ENCODE measurements around the gene RPUSD2. TPM values are rescaled to one million over a fixed set of nuclear protein-coding genes. Genes with fewer than 3 reads are reported as not detected.

Gene RPUSD2
- total RNA-seq, 4 donors from 2014 or later = 4.3 to 11.4 (median 8.3) TPM

DNA sequence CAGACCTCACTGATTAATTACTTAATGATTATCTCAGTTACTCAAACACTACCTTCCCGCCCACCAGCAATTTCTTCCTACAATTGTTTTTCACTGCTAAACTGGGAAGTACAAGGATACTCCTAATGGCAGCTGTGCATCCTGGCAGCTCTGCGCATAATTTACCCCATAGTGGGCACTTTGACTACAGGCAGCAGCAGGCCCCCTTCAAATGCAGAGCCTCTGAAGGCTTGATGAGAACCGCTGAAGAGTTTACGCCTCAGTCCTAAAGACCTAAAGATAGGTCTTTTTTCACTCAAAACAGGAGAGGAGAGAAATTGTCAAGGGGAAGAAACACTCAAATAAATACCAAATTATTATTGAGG is 15.0 kb upstream of the RPUSD2 start:
- no peak for TF ChIP-seq POLR2A (IDR thresholded peaks at IDR 0.05)
- TF ChIP-seq, protein P1, sequence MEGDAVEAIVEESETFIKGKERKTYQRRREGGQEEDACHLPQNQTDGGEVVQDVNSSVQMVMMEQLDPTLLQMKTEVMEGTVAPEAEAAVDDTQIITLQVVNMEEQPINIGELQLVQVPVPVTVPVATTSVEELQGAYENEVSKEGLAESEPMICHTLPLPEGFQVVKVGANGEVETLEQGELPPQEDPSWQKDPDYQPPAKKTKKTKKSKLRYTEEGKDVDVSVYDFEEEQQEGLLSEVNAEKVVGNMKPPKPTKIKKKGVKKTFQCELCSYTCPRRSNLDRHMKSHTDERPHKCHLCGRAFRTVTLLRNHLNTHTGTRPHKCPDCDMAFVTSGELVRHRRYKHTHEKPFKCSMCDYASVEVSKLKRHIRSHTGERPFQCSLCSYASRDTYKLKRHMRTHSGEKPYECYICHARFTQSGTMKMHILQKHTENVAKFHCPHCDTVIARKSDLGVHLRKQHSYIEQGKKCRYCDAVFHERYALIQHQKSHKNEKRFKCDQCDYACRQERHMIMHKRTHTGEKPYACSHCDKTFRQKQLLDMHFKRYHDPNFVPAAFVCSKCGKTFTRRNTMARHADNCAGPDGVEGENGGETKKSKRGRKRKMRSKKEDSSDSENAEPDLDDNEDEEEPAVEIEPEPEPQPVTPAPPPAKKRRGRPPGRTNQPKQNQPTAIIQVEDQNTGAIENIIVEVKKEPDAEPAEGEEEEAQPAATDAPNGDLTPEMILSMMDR (IDR thresholded peaks at IDR 0.05) = no peak
- TF ChIP-seq EP300 (IDR thresholded peaks at IDR 0.05) = no peak
- DNase-seq (ENCODE audit: low spot score in 2 of 2) = no peak
- no peak overlapping the region for H3K27ac ChIP-seq
- peaks cover 0 to 10% (median 0%) of the 10 kb centered on the region in 4 donors for H3K4me1 ChIP-seq
- peaks cover 0 to 74% (median 0%) of the 10 kb centered on the region in 3 donors for H3K36me3 ChIP-seq
- no peak overlapping the region for H3K4me3 ChIP-seq
- WGBS, 2 donors = 50 to 73% methylated on average over 4 of the region's 4 CpGs
- no peaks in the 10 kb centered on the region for H3K27me3 ChIP-seq
- no peaks in the 10 kb centered on the region for H3K9me3 ChIP-seq

- H3K36me3 ChIP-seq = peaks cover 0 to 69% (median 0%) of the 10 kb centered on the region in 3 donors
Observed at GRCh38 chr15:40555876-40556275, 13.2 kb upstream of the RPUSD2 start.

GRCh38 chr15:40558952-40559742 is 10.0 kb upstream of the RPUSD2 start:
- TF ChIP-seq POLR2A (IDR thresholded peaks at IDR 0.05) = no peak
- TF ChIP-seq EP300 (IDR thresholded peaks at IDR 0.05) = no peak
- TF ChIP-seq, protein P1 (IDR thresholded peaks at IDR 0.05) = no peak
- 89 to 90% methylated on average over 6 of the region's 6 CpGs for WGBS, 2 donors

More at GRCh38 chr15:40555876-40556275, 13.2 kb upstream of the RPUSD2 start:
- DNase-seq (ENCODE audit: low spot score in 2 of 2) = no peak
- Histone ChIP-seq H3K9me3 (no peaks in the 10 kb centered on the region), H3K4me1 (peaks cover 0 to 14% (median 0%) of the 10 kb centered on the region in 4 donors), H3K27ac (no peak overlapping the region), H3K27me3 (no peaks in the 10 kb centered on the region), H3K4me3 (no peak overlapping the region)
- no peak for TF ChIP-seq POLR2A (IDR thresholded peaks at IDR 0.05)
- TF ChIP-seq, protein P1 (IDR thresholded peaks at IDR 0.05) = no peak
- TF ChIP-seq EP300 (IDR thresholded peaks at IDR 0.05) = no peak
- WGBS, 2 donors = 94% methylated on average over 2 of the region's 2 CpGs

GRCh38 chr15:40562691-40563090 is 6.4 kb upstream of the RPUSD2 start:
- Histone ChIP-seq H3K9me3 (no peaks in the 10 kb centered on the region), H3K4me3 (no peak overlapping the region), H3K4me1 (peaks cover 0 to 42% (median 2%) of the 10 kb centered on the region in 4 donors), H3K36me3 (peaks cover 0 to 31% (median 0%) of the 10 kb centered on the region in 3 donors), H3K27ac (no peak overlapping the region), H3K27me3 (no peaks in the 10 kb centered on the region)
- WGBS, 2 donors = 79 to 87% methylated on average over 2 of the region's 2 CpGs
- DNase-seq (ENCODE audit: low spot score in 2 of 2) = no peak
- TF ChIP-seq, protein P1 (IDR thresholded peaks at IDR 0.05) = no peak
- TF ChIP-seq EP300 (IDR thresholded peaks at IDR 0.05) (no peak), POLR2A (IDR thresholded peaks at IDR 0.05) (no peak)

More at GRCh38 chr15:40558952-40559742, 10.0 kb upstream of the RPUSD2 start:
- Histone ChIP-seq H3K27ac (no peak overlapping the region), H3K36me3 (peaks cover 0 to 56% (median 0%) of the 10 kb centered on the region in 3 donors), H3K4me3 (no peak overlapping the region), H3K4me1 (peaks cover 0 to 35% (median 0%) of the 10 kb centered on the region in 4 donors), H3K27me3 (no peaks in the 10 kb centered on the region), H3K9me3 (no peaks in the 10 kb centered on the region)
- no peak for DNase-seq (ENCODE audit: low spot score in 2 of 2)

DNA sequence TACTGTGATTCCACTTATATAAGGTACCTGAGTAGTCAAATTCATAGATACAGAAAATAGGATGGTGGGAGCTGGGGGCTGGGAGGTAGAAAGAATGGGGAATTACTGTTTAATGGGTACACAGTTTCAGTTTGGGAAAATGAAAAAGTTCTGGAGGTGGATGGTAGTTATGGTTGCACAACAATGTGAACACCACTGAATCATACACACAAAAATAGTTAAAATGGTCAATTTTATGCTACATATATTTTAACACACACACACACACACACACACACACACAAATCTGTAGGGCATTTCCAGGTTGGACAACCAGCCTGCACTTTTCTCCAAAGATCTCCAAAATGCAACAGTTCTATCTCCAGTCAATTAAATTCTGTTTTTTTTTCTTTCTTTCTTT is 5.7 kb upstream of the RPUSD2 start:
- H3K9me3 ChIP-seq = no peaks in the 10 kb centered on the region
- peaks cover 0 to 31% (median 0%) of the 10 kb centered on the region in 3 donors for H3K36me3 ChIP-seq
- DNase-seq (ENCODE audit: low spot score in 2 of 2) = no peak
- TF ChIP-seq, protein P1 (IDR thresholded peaks at IDR 0.05) = no peak
- TF ChIP-seq EP300 (IDR thresholded peaks at IDR 0.05) (no peak), POLR2A (IDR thresholded peaks at IDR 0.05) (no peak)
- peaks cover 0 to 40% (median 2%) of the 10 kb centered on the region in 4 donors for H3K4me1 ChIP-seq
- H3K4me3 ChIP-seq = no peak overlapping the region
- H3K27ac ChIP-seq = no peak overlapping the region
- H3K27me3 ChIP-seq = no peaks in the 10 kb centered on the region
